ENCODE results near the gene METTL9.

DNA sequence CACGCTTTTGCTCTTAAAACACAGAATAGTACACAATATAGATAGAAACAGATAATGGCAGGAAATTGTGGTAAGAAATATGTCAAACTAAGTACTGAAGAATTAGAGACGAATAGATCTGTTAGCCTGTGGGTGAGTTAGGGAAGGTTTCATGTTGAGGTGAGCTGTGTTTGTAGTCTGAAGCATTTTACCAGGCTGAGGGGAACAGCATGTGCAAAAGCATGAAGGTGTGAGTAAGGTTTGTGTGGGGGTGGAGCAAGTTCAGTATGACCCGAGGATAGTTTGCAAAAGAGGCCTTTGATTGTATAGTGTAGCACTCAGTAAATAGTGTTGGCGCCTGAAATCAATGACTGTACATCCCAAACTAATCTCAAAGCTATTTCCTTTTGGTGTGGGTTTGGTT is 39.2 kb downstream of the METTL9 start:
- no peak for TF ChIP-seq GABPA (IDR thresholded peaks at IDR 0.05 in 1 of 2, conservative IDR thresholded peaks at IDR 0.05 in 1 of 2)
- TF ChIP-seq, protein P1, sequence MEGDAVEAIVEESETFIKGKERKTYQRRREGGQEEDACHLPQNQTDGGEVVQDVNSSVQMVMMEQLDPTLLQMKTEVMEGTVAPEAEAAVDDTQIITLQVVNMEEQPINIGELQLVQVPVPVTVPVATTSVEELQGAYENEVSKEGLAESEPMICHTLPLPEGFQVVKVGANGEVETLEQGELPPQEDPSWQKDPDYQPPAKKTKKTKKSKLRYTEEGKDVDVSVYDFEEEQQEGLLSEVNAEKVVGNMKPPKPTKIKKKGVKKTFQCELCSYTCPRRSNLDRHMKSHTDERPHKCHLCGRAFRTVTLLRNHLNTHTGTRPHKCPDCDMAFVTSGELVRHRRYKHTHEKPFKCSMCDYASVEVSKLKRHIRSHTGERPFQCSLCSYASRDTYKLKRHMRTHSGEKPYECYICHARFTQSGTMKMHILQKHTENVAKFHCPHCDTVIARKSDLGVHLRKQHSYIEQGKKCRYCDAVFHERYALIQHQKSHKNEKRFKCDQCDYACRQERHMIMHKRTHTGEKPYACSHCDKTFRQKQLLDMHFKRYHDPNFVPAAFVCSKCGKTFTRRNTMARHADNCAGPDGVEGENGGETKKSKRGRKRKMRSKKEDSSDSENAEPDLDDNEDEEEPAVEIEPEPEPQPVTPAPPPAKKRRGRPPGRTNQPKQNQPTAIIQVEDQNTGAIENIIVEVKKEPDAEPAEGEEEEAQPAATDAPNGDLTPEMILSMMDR (IDR thresholded peaks at IDR 0.05; ENCODE audit: low read depth, low read length, missing input control): no peak
- TF ChIP-seq, protein P2, sequence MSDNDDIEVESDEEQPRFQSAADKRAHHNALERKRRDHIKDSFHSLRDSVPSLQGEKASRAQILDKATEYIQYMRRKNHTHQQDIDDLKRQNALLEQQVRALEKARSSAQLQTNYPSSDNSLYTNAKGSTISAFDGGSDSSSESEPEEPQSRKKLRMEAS (IDR thresholded peaks at IDR 0.05): no peak
